ENCODE results near the gene KRTAP2-3.
"Not testable (repeated sequence)": the region's sequence is repeated elsewhere in the genome, so short reads cannot be mapped to it uniquely, and the experiment has no call there.

KRTAP2-3 gene

GRCh38 chr17:41076788-41077187, 16.9 kb upstream of the KRTAP2-3 start:
- H3K4me3 ChIP-seq (ENCODE audit: low read depth, low read length): no peak overlapping the region
- DNase-seq (ENCODE audit: low read depth): no peak

GRCh38 chr17:41073676-41074075, 13.8 kb upstream of the KRTAP2-3 start:
- TF ChIP-seq CTCF (IDR thresholded peaks at IDR 0.05; ENCODE audit: low read depth, low read length) (no peak), MAX (IDR thresholded peaks at IDR 0.05; ENCODE audit: low read depth, low read length) (no peak), MYC (IDR thresholded peaks at IDR 0.05; ENCODE audit: low read depth, low read length) (no peak), POLR2A (IDR thresholded peaks at IDR 0.05; ENCODE audit: extremely low read depth, insufficient read length) (no peak)
- H3K4me3 ChIP-seq (ENCODE audit: low read depth, low read length): no peak overlapping the region
- DNase-seq (ENCODE audit: low read depth): no peak

More at GRCh38 chr17:41076788-41077187, 16.9 kb upstream of the KRTAP2-3 start:
- TF ChIP-seq MAX (IDR thresholded peaks at IDR 0.05; ENCODE audit: low read depth, low read length): no peak
- TF ChIP-seq POLR2A (IDR thresholded peaks at IDR 0.05; ENCODE audit: extremely low read depth, insufficient read length): no peak
- TF ChIP-seq CTCF (IDR thresholded peaks at IDR 0.05; ENCODE audit: low read depth, low read length): no peak
- TF ChIP-seq MYC (IDR thresholded peaks at IDR 0.05; ENCODE audit: low read depth, low read length): no peak

GRCh38 chr17:41071606-41072360, 11.9 kb upstream of the KRTAP2-3 start:
- H3K4me3 ChIP-seq (ENCODE audit: low read depth, low read length): no peak overlapping the region
- DNase-seq (ENCODE audit: low read depth): no peak
- TF ChIP-seq POLR2A (IDR thresholded peaks at IDR 0.05; ENCODE audit: extremely low read depth, insufficient read length) (no peak), MYC (IDR thresholded peaks at IDR 0.05; ENCODE audit: low read depth, low read length) (no peak), CTCF (IDR thresholded peaks at IDR 0.05; ENCODE audit: low read depth, low read length) (no peak), MAX (IDR thresholded peaks at IDR 0.05; ENCODE audit: low read depth, low read length) (no peak)

GRCh38 chr17:41069031-41069430, 9.1 kb upstream of the KRTAP2-3 start:
- no peak for TF ChIP-seq POLR2A (IDR thresholded peaks at IDR 0.05; ENCODE audit: extremely low read depth, insufficient read length)
- no peak for TF ChIP-seq MAX (IDR thresholded peaks at IDR 0.05; ENCODE audit: low read depth, low read length)
- DNase-seq (ENCODE audit: low read depth): no peak
- no peak overlapping the region for H3K4me3 ChIP-seq (ENCODE audit: low read depth, low read length)

- TF ChIP-seq MYC (IDR thresholded peaks at IDR 0.05; ENCODE audit: low read depth, low read length) (no peak), MAX (IDR thresholded peaks at IDR 0.05; ENCODE audit: low read depth, low read length) (no peak), CTCF (IDR thresholded peaks at IDR 0.05; ENCODE audit: low read depth, low read length) (no peak), POLR2A (IDR thresholded peaks at IDR 0.05; ENCODE audit: extremely low read depth, insufficient read length) (no peak)
- no peak overlapping the region for H3K4me3 ChIP-seq (ENCODE audit: low read depth, low read length)
- DNase-seq (ENCODE audit: low read depth): no peak
Observed at GRCh38 chr17:41067281-41067680, 7.4 kb upstream of the KRTAP2-3 start.

- no peak for TF ChIP-seq MAX (IDR thresholded peaks at IDR 0.05; ENCODE audit: low read depth, low read length)
- TF ChIP-seq MYC (IDR thresholded peaks at IDR 0.05; ENCODE audit: low read depth, low read length): no peak
- TF ChIP-seq POLR2A (IDR thresholded peaks at IDR 0.05; ENCODE audit: extremely low read depth, insufficient read length): no peak
- no peak for TF ChIP-seq CTCF (IDR thresholded peaks at IDR 0.05; ENCODE audit: low read depth, low read length)
- peak; percentile 49 for DNase-seq (ENCODE audit: low read depth)
- H3K4me3 ChIP-seq (ENCODE audit: low read depth, low read length): no peak within 1 kb of the TSS
Observed at GRCh38 chr17:41065829-41066624, 6.1 kb upstream of the KRTAP2-3 start, which contains the start of gene KRTAP2-4. KRTAP2-4 (minus strand) TSS chr17:41065879; CDS start chr17:41065845, 34 bp downstream.

GRCh38 chr17:41065016-41065689, 5.2 kb upstream of the KRTAP2-3 start:
- H3K4me3 ChIP-seq (ENCODE audit: low read depth, low read length); DNase-seq (ENCODE audit: low read depth): not testable (repeated sequence)
